ENCODE data around the gene APP. TPM values are rescaled to one million over a fixed set of nuclear protein-coding genes. Genes with fewer than 3 reads are reported as not detected.
A peak's percentile ranks its signal among the peaks of the same experiment; 100 is the strongest.

APP gene
- total RNA-seq, 2 experiments from 2014 or later: 18.8 to 19.4 TPM

DNA sequence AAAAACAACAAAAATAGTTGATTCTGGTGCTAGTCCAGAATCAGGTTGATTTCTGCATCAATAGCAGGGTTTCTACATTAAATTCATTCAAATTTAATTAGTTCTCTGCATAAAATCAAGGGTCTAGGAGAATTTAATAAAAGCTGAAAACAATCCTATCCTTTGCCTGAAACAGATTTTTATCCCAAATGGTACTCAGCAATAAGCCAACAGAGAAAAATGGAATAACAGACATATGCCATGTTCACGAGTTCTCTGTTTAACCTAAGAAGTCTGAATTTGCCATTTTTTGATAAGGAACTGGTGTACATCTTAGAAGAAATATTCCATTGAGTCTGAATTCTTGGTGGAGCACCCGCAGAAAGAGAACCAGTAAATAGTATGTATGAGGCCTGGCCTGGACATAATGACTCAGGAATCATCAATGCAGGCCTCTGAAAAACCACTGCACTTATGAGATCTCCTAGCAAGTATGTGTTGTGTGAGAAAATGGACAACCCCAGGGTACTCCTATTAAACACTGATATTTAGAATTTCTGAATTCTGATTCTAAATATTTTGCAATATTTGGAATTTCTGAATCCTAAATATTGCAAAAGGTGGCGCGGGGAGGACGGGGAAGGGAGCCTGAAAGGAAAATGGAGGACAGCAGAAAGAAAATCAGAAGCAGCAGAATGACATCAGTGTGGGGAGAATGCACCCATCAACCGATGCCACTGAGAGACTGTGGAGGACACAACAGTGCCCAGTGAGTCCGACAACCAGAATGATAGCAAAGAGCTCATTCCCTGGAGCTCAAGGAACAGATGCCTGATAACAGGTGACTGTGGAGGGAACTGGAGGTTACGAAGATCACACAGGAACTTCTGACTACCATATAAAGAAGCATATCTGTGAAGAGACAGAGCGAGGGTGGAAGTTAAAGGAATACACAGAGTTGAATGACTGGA is 97.6 kb downstream of the APP start:
- Mint-ChIP-seq H3K4me3 (no peak overlapping the region), H3K4me1 (peaks cover 22% of the 10 kb centered on the region), H3K27ac (no peak overlapping the region), H3K27me3 (no peaks in the 10 kb centered on the region), H3K9me3 (no peaks in the 10 kb centered on the region), H3K36me3 (no peaks in the 10 kb centered on the region)
- no peak for ATAC-seq (ENCODE audit: low read depth)
- no peak for DNase-seq
- POLR2A ChIA-PET: no interaction called here

DNA sequence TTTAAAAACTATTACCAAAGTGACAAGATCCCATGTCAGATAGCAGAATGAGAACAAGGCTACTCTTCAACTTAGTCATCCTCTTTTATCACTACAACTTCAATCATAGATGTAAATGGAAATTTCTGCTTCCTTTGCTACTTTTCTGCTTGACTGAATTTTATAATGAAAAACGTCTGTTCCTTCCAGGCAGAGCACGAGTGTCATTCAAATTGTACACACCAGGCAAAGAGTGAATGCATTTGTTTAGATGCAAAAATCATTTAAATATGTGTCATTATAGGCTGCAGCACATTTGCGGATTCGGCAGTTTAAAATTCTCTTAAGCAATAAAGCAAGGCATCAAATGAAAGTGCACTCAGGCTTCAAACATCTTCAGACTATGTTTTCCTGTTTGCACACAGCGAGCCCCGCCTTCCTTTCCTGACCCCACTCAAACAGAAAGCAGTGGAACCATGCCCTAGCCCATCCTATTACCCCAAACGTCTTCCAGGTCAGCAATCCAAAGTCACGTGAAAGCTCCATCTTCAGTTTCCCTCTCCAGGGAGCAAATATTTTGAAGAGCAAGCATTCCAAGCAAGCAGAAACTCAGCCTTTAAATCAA is 99.6 kb downstream of the APP start:
- no peaks in the 10 kb centered on the region for H3K9me3 Mint-ChIP-seq
- peaks cover 25% of the 10 kb centered on the region for H3K4me1 Mint-ChIP-seq
- POLR2A ChIA-PET: no interaction called here
- ATAC-seq (ENCODE audit: low read depth): peak; percentile 88
- peak overlapping the region; percentile 86 for H3K27ac Mint-ChIP-seq
- no peaks in the 10 kb centered on the region for H3K36me3 Mint-ChIP-seq
- no peaks in the 10 kb centered on the region for H3K27me3 Mint-ChIP-seq
- H3K4me3 Mint-ChIP-seq: peak overlapping the region; percentile 81
- DNase-seq: peak; percentile 38

- Mint-ChIP-seq H3K4me1 (peaks cover 25% of the 10 kb centered on the region), H3K9me3 (no peaks in the 10 kb centered on the region), H3K27ac (no peak overlapping the region), H3K36me3 (no peaks in the 10 kb centered on the region), H3K27me3 (no peaks in the 10 kb centered on the region), H3K4me3 (peak overlapping the region; percentile 20)
- POLR2A ChIA-PET: no interaction called here
- DNase-seq (no peak), ATAC-seq (ENCODE audit: low read depth) (no peak)
Observed at GRCh38 chr21:26070121-26070520, 100.4 kb downstream of the APP start.

DNA sequence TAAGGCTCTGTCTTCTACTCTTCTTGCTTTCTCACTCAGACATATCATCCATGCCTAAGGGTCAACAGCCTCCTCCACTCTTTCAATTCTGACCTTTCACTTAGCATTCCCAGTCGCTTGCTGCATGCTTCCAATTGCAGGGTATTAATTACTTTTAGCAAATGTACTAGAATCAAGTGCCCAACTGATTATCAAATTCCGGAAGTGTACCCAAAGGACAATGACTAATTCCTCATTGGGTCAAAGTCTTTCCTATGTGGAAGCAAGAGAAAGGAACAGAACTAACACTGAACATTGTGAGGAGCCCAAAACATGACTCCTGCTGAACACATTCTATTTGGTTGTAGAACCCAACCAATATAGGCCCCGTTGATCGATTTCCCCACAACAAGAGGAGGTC is 101.8 kb downstream of the APP start:
- no peaks in the 10 kb centered on the region for H3K36me3 Mint-ChIP-seq
- ATAC-seq (ENCODE audit: low read depth) (no peak), DNase-seq (no peak)
- H3K9me3 Mint-ChIP-seq: no peaks in the 10 kb centered on the region
- H3K4me1 Mint-ChIP-seq: peaks cover 25% of the 10 kb centered on the region
- no peak overlapping the region for H3K4me3 Mint-ChIP-seq
- no peak overlapping the region for H3K27ac Mint-ChIP-seq
- POLR2A ChIA-PET: no interaction called here
- no peaks in the 10 kb centered on the region for H3K27me3 Mint-ChIP-seq

DNA sequence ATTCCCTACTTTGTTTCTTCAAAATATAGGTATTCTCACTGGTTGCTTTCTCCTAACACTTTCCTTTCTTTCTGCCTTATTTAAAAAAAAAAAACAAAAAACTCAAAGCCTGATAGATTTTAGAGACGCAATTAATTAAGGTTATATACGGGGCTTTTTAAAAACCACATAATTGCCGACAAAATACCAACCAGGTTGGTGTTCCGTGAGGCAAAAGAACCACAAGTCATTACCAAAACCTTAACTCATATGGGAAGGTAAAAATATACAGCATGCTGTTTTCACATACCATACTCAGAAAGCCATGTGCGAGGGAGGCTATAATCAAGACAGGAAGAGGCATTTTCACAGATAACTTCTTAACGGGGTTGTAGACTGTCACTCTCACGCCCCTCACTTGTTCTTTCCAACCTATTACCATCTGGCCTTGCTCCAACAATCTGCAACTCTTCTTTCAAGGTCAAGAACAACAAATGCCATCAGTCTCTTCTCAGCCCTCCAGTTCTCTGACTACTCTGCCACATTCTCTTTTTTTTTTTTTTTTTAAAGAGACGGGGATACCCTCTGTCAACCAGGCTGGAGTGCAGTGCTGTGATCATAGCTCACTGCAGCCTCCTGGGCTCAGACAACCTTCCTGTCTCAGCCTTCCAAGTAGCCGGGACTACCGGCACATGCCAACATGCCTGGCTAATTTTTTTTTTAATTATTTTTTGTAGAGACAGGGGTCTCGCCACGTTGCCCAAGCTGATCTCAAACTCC is 102.6 kb downstream of the APP start:
- POLR2A ChIA-PET: no interaction called here
- Mint-ChIP-seq H3K4me1 (peaks cover 25% of the 10 kb centered on the region), H3K27me3 (no peaks in the 10 kb centered on the region), H3K4me3 (no peak overlapping the region), H3K36me3 (no peaks in the 10 kb centered on the region), H3K27ac (no peak overlapping the region), H3K9me3 (no peaks in the 10 kb centered on the region)
- ATAC-seq (ENCODE audit: low read depth) (no peak), DNase-seq (no peak)

GRCh38 chr21:26064506-26064905 is 106.1 kb downstream of the APP start:
- Mint-ChIP-seq H3K27me3 (no peaks in the 10 kb centered on the region), H3K4me3 (no peak overlapping the region), H3K36me3 (no peaks in the 10 kb centered on the region), H3K27ac (no peak overlapping the region), H3K4me1 (peaks cover 5% of the 10 kb centered on the region), H3K9me3 (no peaks in the 10 kb centered on the region)
- DNase-seq (no peak), ATAC-seq (ENCODE audit: low read depth) (no peak)
- POLR2A ChIA-PET: no interaction called here

DNA sequence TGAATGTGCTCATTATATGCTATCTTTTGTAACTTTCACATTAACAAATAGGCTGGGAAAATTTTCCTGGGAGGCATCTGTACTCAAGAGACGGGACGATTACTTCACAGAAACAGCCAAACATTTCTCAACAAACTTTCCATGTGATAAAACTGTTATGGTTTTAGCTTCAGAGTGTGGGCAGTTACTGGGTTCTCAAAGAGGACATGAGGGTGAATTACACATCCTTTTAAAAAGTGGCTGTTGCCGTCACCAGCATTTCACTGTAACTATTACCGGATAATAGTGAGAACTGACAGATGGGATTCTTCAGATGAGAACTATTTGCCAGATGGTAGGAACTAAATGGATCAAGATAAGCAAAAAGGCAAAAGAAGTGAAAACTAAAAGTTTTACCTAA is 109.1 kb downstream of the APP start:
- no peaks in the 10 kb centered on the region for H3K27me3 Mint-ChIP-seq
- no peaks in the 10 kb centered on the region for H3K9me3 Mint-ChIP-seq
- H3K4me3 Mint-ChIP-seq: no peak overlapping the region
- DNase-seq (no peak), ATAC-seq (ENCODE audit: low read depth) (no peak)
- H3K4me1 Mint-ChIP-seq: no peaks in the 10 kb centered on the region
- H3K36me3 Mint-ChIP-seq: no peaks in the 10 kb centered on the region
- H3K27ac Mint-ChIP-seq: no peak overlapping the region
- POLR2A ChIA-PET: no interaction called here

DNA sequence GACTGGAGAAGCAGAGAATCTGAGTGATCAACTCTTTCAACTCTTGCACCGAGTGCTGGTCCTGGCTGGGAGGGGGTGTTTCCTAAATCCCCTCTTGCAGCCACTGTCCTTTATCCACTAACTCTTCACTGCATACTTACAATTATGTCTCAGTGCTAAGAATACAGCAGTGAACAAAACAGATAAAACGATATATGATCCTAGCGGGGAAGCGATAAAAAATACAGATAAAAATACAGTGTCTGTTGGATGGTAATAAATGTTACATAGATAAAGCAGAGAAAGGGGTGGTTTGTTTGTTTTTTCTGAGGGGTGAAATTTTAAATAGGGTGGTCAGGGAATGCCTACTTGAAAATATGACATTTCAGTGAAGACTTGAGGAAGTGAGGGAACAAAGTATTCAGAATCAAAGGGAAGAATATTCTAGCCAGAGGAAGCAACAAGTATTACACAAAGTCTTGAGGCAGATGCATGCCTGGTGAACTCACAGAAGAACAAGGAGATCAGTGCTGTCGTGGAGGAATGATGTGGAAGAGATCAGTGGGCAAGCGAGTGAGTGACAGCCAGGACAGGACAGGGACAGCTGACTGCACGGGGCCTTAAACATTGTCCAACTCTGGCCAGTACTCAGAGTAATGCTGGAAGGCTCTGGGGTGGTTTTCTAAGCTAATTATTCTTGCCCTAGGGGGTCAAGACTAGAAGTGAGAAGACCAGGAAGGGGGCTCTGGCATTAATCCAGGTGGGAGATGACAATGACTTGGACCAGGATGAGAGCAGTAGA is 110.0 kb downstream of the APP start:
- Mint-ChIP-seq H3K36me3 (no peaks in the 10 kb centered on the region), H3K4me3 (no peak overlapping the region), H3K9me3 (no peaks in the 10 kb centered on the region), H3K27ac (no peak overlapping the region), H3K4me1 (no peaks in the 10 kb centered on the region), H3K27me3 (no peaks in the 10 kb centered on the region)
- ATAC-seq (ENCODE audit: low read depth) (no peak), DNase-seq (no peak)
- POLR2A ChIA-PET: no interaction called here

DNA sequence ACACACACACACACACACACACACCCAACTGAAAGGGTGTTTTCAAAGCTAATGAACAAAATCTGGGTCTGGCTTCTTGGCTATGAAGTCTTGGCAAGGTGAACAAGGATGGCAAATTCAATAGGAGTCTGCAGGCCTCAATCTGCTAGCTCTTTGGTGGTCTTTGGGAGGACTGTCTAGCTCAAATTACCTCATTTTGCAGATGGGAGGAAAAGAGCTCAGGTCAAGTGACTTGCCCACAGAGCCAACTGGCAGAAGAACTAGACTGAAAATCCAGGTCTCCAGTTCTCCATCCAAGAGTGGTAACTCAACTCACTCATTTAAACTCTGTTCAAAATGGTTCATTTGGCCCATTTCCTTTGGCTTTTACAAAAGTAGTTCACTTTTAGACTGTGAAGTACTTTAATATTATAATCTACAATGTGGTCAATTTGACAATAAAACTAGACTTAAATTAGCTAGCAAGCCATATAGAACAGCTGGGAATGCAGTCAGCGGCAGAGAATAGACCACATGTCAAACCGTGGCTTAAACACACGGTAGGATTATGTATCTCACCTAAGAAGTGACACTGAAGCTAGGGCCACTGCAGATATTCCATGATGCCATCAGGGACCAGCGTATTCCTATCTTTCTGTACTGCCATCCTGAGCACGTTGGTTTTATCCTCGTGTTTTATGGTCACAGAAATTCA is 112.9 kb downstream of the APP start:
- no peak overlapping the region for H3K27ac Mint-ChIP-seq
- peaks cover 3% of the 10 kb centered on the region for H3K36me3 Mint-ChIP-seq
- no peaks in the 10 kb centered on the region for H3K27me3 Mint-ChIP-seq
- DNase-seq: no peak
- H3K9me3 Mint-ChIP-seq: no peaks in the 10 kb centered on the region
- ATAC-seq (ENCODE audit: low read depth): no peak
- no peak overlapping the region for H3K4me3 Mint-ChIP-seq
- POLR2A ChIA-PET: no interaction called here
- no peaks in the 10 kb centered on the region for H3K4me1 Mint-ChIP-seq

DNA sequence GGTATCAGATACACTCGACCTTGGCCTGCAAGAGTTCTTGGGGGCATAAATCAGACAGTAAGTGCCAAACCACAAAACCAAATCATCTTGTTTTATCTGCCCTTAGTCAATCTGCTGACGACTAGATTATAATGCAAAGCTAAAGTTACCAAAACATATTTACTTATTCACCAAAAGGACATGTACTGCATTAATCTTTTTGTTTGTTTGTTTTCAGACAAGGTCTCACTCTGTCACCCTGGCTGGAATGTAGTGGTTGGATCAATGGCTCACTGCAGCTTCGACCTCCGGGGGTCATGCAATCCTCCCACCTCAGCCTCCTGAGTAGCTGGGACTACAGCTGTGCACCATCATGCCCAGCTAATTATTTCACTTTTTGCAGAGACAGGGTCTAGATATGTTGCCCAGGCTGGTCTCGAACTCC is 114.7 kb downstream of the APP start:
- no peak overlapping the region for H3K4me3 Mint-ChIP-seq
- POLR2A ChIA-PET: no interaction called here
- DNase-seq: no peak
- H3K27me3 Mint-ChIP-seq: no peaks in the 10 kb centered on the region
- no peak overlapping the region for H3K27ac Mint-ChIP-seq
- no peak for ATAC-seq (ENCODE audit: low read depth)
- H3K9me3 Mint-ChIP-seq: no peaks in the 10 kb centered on the region
- H3K4me1 Mint-ChIP-seq: no peaks in the 10 kb centered on the region
- H3K36me3 Mint-ChIP-seq: peaks cover 4% of the 10 kb centered on the region

DNA sequence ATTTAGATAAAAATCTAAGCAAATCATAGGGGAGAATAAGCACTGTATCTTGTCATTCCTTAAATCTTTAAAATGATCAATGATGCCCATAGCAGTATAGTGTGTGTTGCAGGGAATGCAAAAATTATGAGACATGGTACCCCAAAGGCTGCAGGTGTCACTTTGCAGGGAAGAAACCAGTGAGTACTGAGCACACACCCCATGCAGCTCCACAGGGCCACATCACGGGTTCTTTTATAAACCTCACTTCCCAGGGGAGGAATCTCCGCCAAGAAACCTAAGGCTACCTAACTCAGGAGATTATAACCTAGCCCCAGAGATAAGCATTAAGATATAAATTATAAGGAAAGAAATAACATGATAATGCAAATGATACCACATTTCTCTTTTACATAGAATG is 115.6 kb downstream of the APP start:
- POLR2A ChIA-PET: no interaction called here
- no peak overlapping the region for H3K4me3 Mint-ChIP-seq
- no peak for DNase-seq
- no peaks in the 10 kb centered on the region for H3K9me3 Mint-ChIP-seq
- no peaks in the 10 kb centered on the region for H3K27me3 Mint-ChIP-seq
- H3K36me3 Mint-ChIP-seq: peaks cover 5% of the 10 kb centered on the region
- no peak overlapping the region for H3K27ac Mint-ChIP-seq
- no peaks in the 10 kb centered on the region for H3K4me1 Mint-ChIP-seq
- no peak for ATAC-seq (ENCODE audit: low read depth)

- Mint-ChIP-seq H3K4me3 (no peak overlapping the region), H3K9me3 (no peaks in the 10 kb centered on the region), H3K27me3 (no peaks in the 10 kb centered on the region), H3K4me1 (no peaks in the 10 kb centered on the region), H3K27ac (no peak overlapping the region), H3K36me3 (peaks cover 13% of the 10 kb centered on the region)
- POLR2A ChIA-PET: no interaction called here
- ATAC-seq (ENCODE audit: low read depth) (no peak), DNase-seq (no peak)
Observed at GRCh38 chr21:26052057-26052456, 118.5 kb downstream of the APP start.

- H3K4me3 Mint-ChIP-seq: no peak overlapping the region
- H3K9me3 Mint-ChIP-seq: no peaks in the 10 kb centered on the region
- H3K27ac Mint-ChIP-seq: no peak overlapping the region
- no peaks in the 10 kb centered on the region for H3K27me3 Mint-ChIP-seq
- DNase-seq (no peak), ATAC-seq (ENCODE audit: low read depth) (no peak)
- no peaks in the 10 kb centered on the region for H3K4me1 Mint-ChIP-seq
- POLR2A ChIA-PET: no interaction called here
- H3K36me3 Mint-ChIP-seq: peaks cover 18% of the 10 kb centered on the region
Observed at GRCh38 chr21:26050857-26051256, 119.7 kb downstream of the APP start.

Data from activated naive CD8-positive, alpha-beta T cell treated with anti-CD3 and anti-CD28 coated beads, Interleukin-2, amount 10 ng/mL, durations not matched to agents 7 days and 5 days (primary cell).